ENCODE measurements around the gene ADIG. TPM values are rescaled to one million over a fixed set of nuclear protein-coding genes. Genes with fewer than 3 reads are reported as not detected.

The ADIG gene
- total and polyA plus RNA-seq, 10 donors, result not detected

DNA sequence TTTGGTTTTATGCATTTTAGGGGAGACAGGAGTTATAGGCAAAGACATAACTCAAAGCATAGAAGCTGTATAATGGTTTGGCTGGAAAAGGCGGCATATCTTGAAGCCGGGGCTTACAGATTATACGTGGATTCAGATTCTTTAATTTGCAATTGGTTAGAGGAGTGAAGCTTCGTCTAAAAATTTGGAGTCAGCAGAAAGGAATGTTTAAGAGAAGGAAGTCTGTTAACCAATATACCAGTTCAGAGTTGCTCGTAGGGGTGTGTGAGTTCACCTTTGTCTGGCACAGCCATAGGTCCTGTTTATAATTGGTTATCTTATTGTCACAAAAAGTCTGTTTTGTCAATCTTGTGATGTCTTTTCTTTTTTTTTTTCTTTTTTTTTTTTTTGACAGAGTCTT is 29.5 kb downstream of the ADIG start:
- Histone ChIP-seq H3K27me3 (replicated peaks in 1 of 7) (peaks cover 0 to 50% (median 0%) of the 10 kb centered on the region in 7 donors), H3K27ac (no peak overlapping the region), H3K4me1 (no peaks in the 10 kb centered on the region), H3K9me3 (no peaks in the 10 kb centered on the region), H3K4me3 (no peak overlapping the region), H3K36me3 (no peaks in the 10 kb centered on the region)
- TF ChIP-seq POLR2AphosphoS5 (IDR thresholded peaks at IDR 0.05) (no peak), POLR2A (IDR thresholded peaks at IDR 0.05) (no peak)
- TF ChIP-seq, protein P1, sequence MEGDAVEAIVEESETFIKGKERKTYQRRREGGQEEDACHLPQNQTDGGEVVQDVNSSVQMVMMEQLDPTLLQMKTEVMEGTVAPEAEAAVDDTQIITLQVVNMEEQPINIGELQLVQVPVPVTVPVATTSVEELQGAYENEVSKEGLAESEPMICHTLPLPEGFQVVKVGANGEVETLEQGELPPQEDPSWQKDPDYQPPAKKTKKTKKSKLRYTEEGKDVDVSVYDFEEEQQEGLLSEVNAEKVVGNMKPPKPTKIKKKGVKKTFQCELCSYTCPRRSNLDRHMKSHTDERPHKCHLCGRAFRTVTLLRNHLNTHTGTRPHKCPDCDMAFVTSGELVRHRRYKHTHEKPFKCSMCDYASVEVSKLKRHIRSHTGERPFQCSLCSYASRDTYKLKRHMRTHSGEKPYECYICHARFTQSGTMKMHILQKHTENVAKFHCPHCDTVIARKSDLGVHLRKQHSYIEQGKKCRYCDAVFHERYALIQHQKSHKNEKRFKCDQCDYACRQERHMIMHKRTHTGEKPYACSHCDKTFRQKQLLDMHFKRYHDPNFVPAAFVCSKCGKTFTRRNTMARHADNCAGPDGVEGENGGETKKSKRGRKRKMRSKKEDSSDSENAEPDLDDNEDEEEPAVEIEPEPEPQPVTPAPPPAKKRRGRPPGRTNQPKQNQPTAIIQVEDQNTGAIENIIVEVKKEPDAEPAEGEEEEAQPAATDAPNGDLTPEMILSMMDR (IDR thresholded peaks at IDR 0.05 in 8 of 11, conservative IDR thresholded peaks at IDR 0.05 in 3 of 11), result no peak
- DNase-seq, result no peak
- intact Hi-C loops (cut with DNase I; ENCODE audit: low total_unique reads), result no loop called here
- WGBS, 5 donors, result 77 to 80% (median 79%) methylated on average over 5 of the region's 5 CpGs

DNA sequence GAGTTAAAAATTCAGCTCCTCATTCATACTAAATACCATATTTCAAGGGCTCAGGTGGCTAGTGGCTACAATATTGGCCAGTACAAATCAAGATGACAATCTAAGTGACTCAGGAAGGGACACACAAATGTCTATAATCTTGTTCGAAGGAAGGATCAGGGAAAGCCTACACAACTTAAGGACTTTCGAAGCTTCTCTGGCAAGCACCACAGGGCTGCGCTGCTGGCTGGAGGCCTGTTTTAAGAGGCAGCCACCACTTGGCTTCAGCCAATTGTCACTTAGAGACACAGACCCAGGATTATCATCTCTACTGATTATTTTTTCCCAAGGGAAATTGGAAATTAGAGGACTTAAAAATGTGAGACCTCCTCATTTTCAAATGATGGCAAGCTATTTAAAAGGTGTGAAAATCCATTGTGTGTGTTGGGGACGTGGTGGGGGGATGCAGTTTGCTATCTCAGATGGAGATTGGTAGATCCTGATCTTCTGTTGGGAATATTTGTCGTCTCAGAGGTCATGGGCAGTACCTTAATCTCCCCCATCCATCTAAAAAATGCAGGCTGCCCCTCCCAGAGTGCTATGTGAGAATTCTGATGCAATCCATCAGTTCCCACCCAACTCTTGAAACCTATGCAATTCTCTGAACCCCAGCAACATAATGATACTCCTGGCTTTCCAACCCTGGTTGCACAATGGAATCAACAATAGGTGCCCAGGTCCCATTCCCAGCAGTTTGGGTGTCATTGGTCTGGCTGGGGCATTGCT is 31.9 kb downstream of the ADIG start:
- intact Hi-C loops (cut with DNase I; ENCODE audit: low total_unique reads), result no loop called here

DNA sequence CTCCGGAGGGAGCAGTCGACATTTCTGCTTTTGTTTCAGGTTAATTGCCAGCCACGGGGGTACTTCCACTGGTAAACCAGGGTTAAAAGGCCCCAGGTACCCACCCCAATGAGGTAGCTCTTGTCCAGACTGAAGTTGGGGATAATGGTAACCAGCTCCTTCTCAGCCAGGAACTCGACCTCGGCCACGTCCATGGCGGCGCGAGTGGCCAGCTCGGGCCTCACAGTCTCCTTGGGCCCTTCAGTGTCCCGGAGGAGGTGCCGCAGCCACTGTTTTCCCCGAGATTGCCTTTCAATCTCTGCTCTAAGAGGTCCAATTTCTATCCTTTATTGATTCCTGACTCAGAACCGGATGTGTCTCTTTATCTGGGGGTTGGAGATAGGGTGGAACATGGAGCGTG is 34.3 kb downstream of the ADIG start:
- WGBS, 5 donors, result 86 to 90% (median 87%) methylated on average over 15 of the region's 15 CpGs
- Histone ChIP-seq H3K36me3 (no peaks in the 10 kb centered on the region), H3K27me3 (replicated peaks in 1 of 7) (peaks cover 0 to 66% (median 0%) of the 10 kb centered on the region in 7 donors), H3K4me1 (no peaks in the 10 kb centered on the region), H3K27ac (no peak overlapping the region), H3K9me3 (no peaks in the 10 kb centered on the region), H3K4me3 (no peak overlapping the region)
- no peak for DNase-seq
- intact Hi-C loops (cut with DNase I; ENCODE audit: low total_unique reads), result no loop called here
- TF ChIP-seq POLR2A (IDR thresholded peaks at IDR 0.05), result no peak

More for the DNA sequence above, 31.9 kb downstream of the ADIG start:
- Histone ChIP-seq H3K4me3 (no peak overlapping the region), H3K27ac (no peak overlapping the region), H3K36me3 (no peaks in the 10 kb centered on the region), H3K27me3 (replicated peaks in 1 of 7) (peaks cover 0 to 53% (median 0%) of the 10 kb centered on the region in 7 donors), H3K9me3 (no peaks in the 10 kb centered on the region), H3K4me1 (no peaks in the 10 kb centered on the region)
- TF ChIP-seq, protein P1 (IDR thresholded peaks at IDR 0.05 in 8 of 11, conservative IDR thresholded peaks at IDR 0.05 in 3 of 11), result no peak
- no peak for TF ChIP-seq POLR2A (IDR thresholded peaks at IDR 0.05)
- no peak for TF ChIP-seq POLR2AphosphoS5 (IDR thresholded peaks at IDR 0.05)
- 59 to 71% (median 67%) methylated on average over 5 of the region's 5 CpGs for WGBS, 5 donors
- DNase-seq, result no peak

DNA sequence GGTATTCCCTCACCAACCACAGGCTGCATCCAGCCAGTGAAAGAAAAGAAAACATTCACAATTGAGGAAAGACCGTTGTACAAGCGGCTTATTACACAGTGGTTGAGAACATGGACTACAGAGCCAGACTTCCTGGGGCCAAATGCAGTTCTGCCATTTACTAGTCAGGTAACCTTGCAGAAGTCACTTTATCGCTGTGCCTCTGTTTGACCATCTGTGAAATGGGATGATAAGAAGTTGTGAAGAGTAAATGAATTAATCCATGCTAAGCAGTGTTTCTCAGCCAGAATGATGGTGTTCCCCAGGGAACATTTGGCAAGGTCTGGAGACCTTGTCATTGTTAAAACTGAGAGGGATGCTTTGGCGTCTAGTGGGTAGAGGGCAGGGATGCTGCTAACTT is 35.5 kb downstream of the ADIG start:
- intact Hi-C loops (cut with DNase I; ENCODE audit: low total_unique reads), result no loop called here
- DNase-seq, result no peak
- Histone ChIP-seq H3K9me3 (no peaks in the 10 kb centered on the region), H3K27ac (no peak overlapping the region), H3K4me1 (no peaks in the 10 kb centered on the region), H3K36me3 (no peaks in the 10 kb centered on the region), H3K4me3 (no peak overlapping the region), H3K27me3 (replicated peaks in 1 of 7) (peaks cover 0 to 72% (median 0%) of the 10 kb centered on the region in 7 donors)
- WGBS, 5 donors, result 81 to 94% (median 89%) methylated on average over 4 of the region's 4 CpGs
- TF ChIP-seq, protein P1 (IDR thresholded peaks at IDR 0.05 in 8 of 11, conservative IDR thresholded peaks at IDR 0.05 in 3 of 11), result no peak
- no peak for TF ChIP-seq POLR2A (IDR thresholded peaks at IDR 0.05)
- no peak for TF ChIP-seq POLR2AphosphoS5 (IDR thresholded peaks at IDR 0.05)

Data from spleen (tissue), 11 donors.